SU-DHL-6 (cell line): ENCODE data around the gene MAPK14.

Experiments
- CTCF ChIP-seq: fragments of 200-600 bp; sonication (generic); IDR thresholded peaks from one replicate; pipeline ENCODE4 v1.5.1; 2017; ENCODE audit warnings: antibody characterized with exemption, mild to moderate bottlenecking, low read length, moderate library complexity; ENCODE audit not compliant: insufficient read depth, poor library complexity, severe bottlenecking
- EZH2phosphoT487 ChIP-seq: fragments of 200-600 bp; sonication (generic), shearing (Covaris generic); conservative IDR thresholded peaks from 2 replicates; pipeline ENCODE4 v1.6.1; 2018; ENCODE audit warnings: mild to moderate bottlenecking, antibody characterized with exemption, low read length, moderate library complexity, mixed read lengths

GRCh38 chr6:36033935-36034334 is 6.3 kb downstream of the MAPK14 start:
- no peak for TF ChIP-seq CTCF
- no peak for TF ChIP-seq EZH2phosphoT487
